IMR-90 (cell line): ENCODE measurements around the gene CCL13. TPM values are rescaled to one million over a fixed set of nuclear protein-coding genes. Genes with fewer than 3 reads are reported as not detected.

Experiments
- ATAC-seq: fragments of 200-7000 bp; cut with Tn5 transposase; 2 replicates; pipeline ENCODE4 v1.9.1; 2020; ENCODE audit warnings: low read depth, mild to moderate bottlenecking, moderate library complexity
- BruUV-seq: library from RNA; stranded (reverse); fragments of 400-500 nt; replicated peaks from 2 replicates; lab custom pipeline; 2021; lab: Mats Ljungman, UMichigan
- CTCF ChIA-PET: fragments of 300-600 bp; formaldehyde crosslinking; extraction: SDS; loops from one replicate; lab custom pipeline; 2021; ENCODE audit warnings: antibody characterized with exemption; lab: Yijun Ruan, JAX
- POLR2A ChIA-PET: fragments of 300-600 bp; sonication (Branson Sonifier 250); formaldehyde crosslinking; loops from one replicate; lab custom pipeline; 2022; ENCODE audit warnings: antibody characterized with exemption; ENCODE audit not compliant: unreplicated experiment; lab: Charles Lee
- DNase-seq: peaks from one replicate; pipeline ENCODE4 v3.0.0; 2013
- H2AFZ ChIP-seq: replicated peaks from 2 replicates; pipeline ENCODE3; 2013; ENCODE audit warnings: low read length, mild to moderate bottlenecking; ENCODE audit not compliant: poor library complexity
- H2AK5ac ChIP-seq: 2 replicates; pipeline ENCODE4 v1.6.1; 2013; ENCODE audit warnings: low read depth, low read length, inconsistent platforms
- H2AK9ac ChIP-seq: replicated peaks from 2 replicates; pipeline ENCODE3; 2013; ENCODE audit warnings: mild to moderate bottlenecking, low read depth, low read length, moderate library complexity; ENCODE audit not compliant: poor library complexity
- H2BK120ac ChIP-seq: 2 replicates; pipeline ENCODE4 v1.6.1; 2013; ENCODE audit warnings: low read depth, low read length, inconsistent platforms
- H2BK15ac ChIP-seq: 3 replicates; pipeline ENCODE4 v1.6.1; 2013; ENCODE audit warnings: low read depth, low read length, inconsistent platforms
- H2BK20ac ChIP-seq: 2 replicates; pipeline ENCODE4 v1.6.1; 2013; ENCODE audit warnings: low read depth, mild to moderate bottlenecking, inconsistent platforms, low read length, moderate library complexity
- H2BK5ac ChIP-seq: 2 replicates; pipeline ENCODE4 v1.6.1; 2013; ENCODE audit warnings: mild to moderate bottlenecking, low read depth, low read length, inconsistent platforms; ENCODE audit not compliant: poor library complexity, severe bottlenecking
- H3K14ac ChIP-seq: replicated peaks from 2 replicates; pipeline ENCODE4 v1.6.1; 2013; ENCODE audit warnings: low read depth, low read length, inconsistent platforms
- H3K18ac ChIP-seq: 2 replicates; pipeline ENCODE4 v1.6.1; 2013; ENCODE audit warnings: low read depth, low read length, control low read depth
- H3K23ac ChIP-seq: 2 replicates; pipeline ENCODE4 v1.6.1; 2013; ENCODE audit warnings: low read depth, low read length, inconsistent platforms
- H3K27ac ChIP-seq: 2 replicates; pipeline ENCODE4 v1.5.1; 2013; ENCODE audit warnings: mild to moderate bottlenecking, control low read depth, low read length; ENCODE audit not compliant: insufficient read depth
- H3K27me3 ChIP-seq: 2 replicates; pipeline ENCODE4 v1.6.1; 2013; ENCODE audit warnings: low read length; ENCODE audit not compliant: control insufficient read depth, insufficient read depth
- H3K36me3 ChIP-seq: 2 replicates; pipeline ENCODE4 v1.6.1; 2013; ENCODE audit warnings: low read length, mixed read lengths; ENCODE audit not compliant: control insufficient read depth, insufficient read depth
- H3K4ac ChIP-seq: 2 replicates; pipeline ENCODE4 v1.6.1; 2013; ENCODE audit warnings: low read depth, low read length, inconsistent platforms
- H3K4me1 ChIP-seq: 2 replicates; pipeline ENCODE4 v1.6.1; 2013; ENCODE audit warnings: low read length, mixed read lengths; ENCODE audit not compliant: control insufficient read depth, insufficient read depth
- H3K4me2 ChIP-seq: 2 replicates; pipeline ENCODE4 v1.6.1; 2013; ENCODE audit warnings: low read depth, mild to moderate bottlenecking, control low read depth, low read length, moderate library complexity
- H3K4me3 ChIP-seq: 2 replicates; pipeline ENCODE4 v1.5.1; 2013; ENCODE audit warnings: low read depth, mild to moderate bottlenecking, control low read depth, low read length, moderate library complexity; ENCODE audit not compliant: insufficient read depth
- H3K56ac ChIP-seq: 2 replicates; pipeline ENCODE4 v1.6.1; 2013; ENCODE audit warnings: low read length, inconsistent platforms; ENCODE audit not compliant: insufficient read depth; ENCODE audit errors: extremely low read depth
- H3K79me1 ChIP-seq, 2 experiments: 2 replicates each; pipeline ENCODE4 v1.6.1; 2013; ENCODE audit warnings: low read length in 2 of 2, inconsistent platforms in 1 of 2, low read depth in 1 of 2
- H3K9ac ChIP-seq: 2 replicates; pipeline ENCODE4 v1.6.1; 2013; ENCODE audit warnings: low read depth, low read length, control low read depth
- H3K9me1 ChIP-seq: 2 replicates; pipeline ENCODE4 v1.6.1; 2013; ENCODE audit warnings: low read length, inconsistent platforms; ENCODE audit not compliant: insufficient read depth
- H3K9me3 ChIP-seq: 2 replicates; pipeline ENCODE4 v1.6.1; 2013; ENCODE audit warnings: low read length; ENCODE audit not compliant: control insufficient read depth, insufficient read depth
- H4K20me1 ChIP-seq: 2 replicates; pipeline ENCODE4 v1.6.1; 2013; ENCODE audit warnings: low read length, inconsistent platforms; ENCODE audit not compliant: insufficient read depth
- H4K5ac ChIP-seq: 2 replicates; pipeline ENCODE4 v1.6.1; 2013; ENCODE audit warnings: mild to moderate bottlenecking, low read depth, low read length, control low read depth
- H4K8ac ChIP-seq, 2 experiments: 2 replicates each; pipeline ENCODE4 v1.6.1; 2013; ENCODE audit warnings: low read depth in 2 of 2, low read length in 2 of 2, control low read depth in 1 of 2, inconsistent platforms in 1 of 2
- H4K91ac ChIP-seq: 2 replicates; pipeline ENCODE4 v1.6.1; 2013; ENCODE audit warnings: low read depth, low read length, inconsistent platforms; ENCODE audit not compliant: insufficient read depth
- BHLHE40 ChIP-seq: fragments of 150-350 bp; IDR thresholded peaks from 2 replicates; pipeline ENCODE4 v1.6.1; 2016; ENCODE audit warnings: mild to moderate bottlenecking, low read depth, low read length
- CEBPB ChIP-seq: IDR thresholded peaks from 2 replicates; pipeline ENCODE4 v1.6.1; 2012; ENCODE audit warnings: low read depth, low read length, improper control_type of control experiment
- CHD1 ChIP-seq: IDR thresholded peaks from 2 replicates; pipeline ENCODE4 v1.6.1; 2012; ENCODE audit warnings: low read depth, low read length, improper control_type of control experiment
- FOS ChIP-seq: fragments of 150-350 bp; IDR thresholded peaks from 2 replicates; pipeline ENCODE4 v1.6.1; 2016; ENCODE audit warnings: low read depth, low read length
- MAFK ChIP-seq: IDR thresholded peaks from 2 replicates; pipeline ENCODE4 v1.6.1; 2012; ENCODE audit warnings: low read depth, low read length, improper control_type of control experiment
- MAZ ChIP-seq: IDR thresholded peaks from 2 replicates; pipeline ENCODE4 v1.6.1; 2012; ENCODE audit warnings: low read depth, mild to moderate bottlenecking, low read length, improper control_type of control experiment, moderate library complexity, borderline replicate concordance
- NFE2L2 ChIP-seq: fragments of 150-350 bp; IDR thresholded peaks from 2 replicates; pipeline ENCODE4 v1.6.1; 2016; ENCODE audit warnings: low read depth, mild to moderate bottlenecking, low read length
- POLR2A ChIP-seq: IDR thresholded peaks from 2 replicates; pipeline ENCODE4 v1.6.1; 2012; ENCODE audit warnings: mild to moderate bottlenecking, low read depth, low read length
- RAD21 ChIP-seq: IDR thresholded peaks from 2 replicates; pipeline ENCODE4 v1.6.1; 2012; ENCODE audit warnings: low read length, improper control_type of control experiment
- RCOR1 ChIP-seq: IDR thresholded peaks from 2 replicates; pipeline ENCODE4 v1.6.1; 2012; ENCODE audit warnings: mild to moderate bottlenecking, low read length, improper control_type of control experiment; ENCODE audit not compliant: insufficient replicate concordance
- RFX5 ChIP-seq: IDR thresholded peaks from 2 replicates; pipeline ENCODE4 v1.8.0; 2012; ENCODE audit warnings: low read depth, mild to moderate bottlenecking, low read length, moderate library complexity
- SMC3 ChIP-seq: fragments of 150-350 bp; IDR thresholded peaks from 2 replicates; pipeline ENCODE4 v1.6.1; 2016; ENCODE audit warnings: low read depth, mild to moderate bottlenecking, antibody characterized with exemption, low read length, moderate library complexity
- WGBS, 2 experiments: methylation state at CpG; one replicate each; pipeline versions ENCODE4 v1.1.5 to v1.1.7; 2013; ENCODE audit warnings: missing lambda C conversion rate in 2 of 2; ENCODE audit not compliant: insufficient read length in 1 of 2; ENCODE audit errors: extremely low coverage in 2 of 2; 5-methylcytosine and 5-hydroxymethylcytosine counted together
- dilution Hi-C: fragments of 300-500 bp; cut with HindIII; formaldehyde crosslinking; loops from one replicate; pipeline ENCODE4 v1.14.3; 2018; ENCODE audit warnings: low sequenced_read_pairs; ENCODE audit not compliant: unreplicated experiment
- in situ Hi-C: fragments of 300-500 bp; cut with MboI; formaldehyde crosslinking; loops from 3 replicates; pipeline ENCODE4 v1.14.3; 2019; ENCODE audit warnings: low sequenced_read_pairs, inconsistent platforms, mixed read lengths
- intact Hi-C: fragments of 100-400 bp; cut with micrococcal nuclease; formaldehyde crosslinking; loops from 2 replicates; pipeline ENCODE4 v1.10.0; 2022
- polyA plus RNA-seq, 3 experiments: library from polyadenylated mRNA; depleted of rRNA; stranded (reverse); fragments of >200 nt; gene quantifications; 2 replicates each; pipeline ENCODE4 v1.2.3, GENCODE V29; 2012; ENCODE audit warnings: low replicate concordance in 1 of 3
- total RNA-seq: library from RNA; depleted of rRNA; stranded (reverse); fragments of >200 nt; gene quantifications from 2 replicates; pipeline ENCODE4 v1.2.3, GENCODE V29; 2012
- TF ChIP-seq, protein P1 (sequence below): fragments of 150-350 bp; IDR thresholded peaks from 2 replicates; pipeline ENCODE4 v1.6.1; 2016; ENCODE audit warnings: low read depth, mild to moderate bottlenecking, low read length, moderate library complexity, borderline replicate concordance
- TF ChIP-seq, protein P2 (sequence below): conservative IDR thresholded peaks from 2 replicates; pipeline ENCODE4 v1.5.1; 2012; ENCODE audit warnings: mild to moderate bottlenecking, low read depth, low read length, improper control_type of control experiment
- TF ChIP-seq, protein P3 (sequence below): fragments of 150-350 bp; IDR thresholded peaks from 2 replicates; pipeline ENCODE4 v1.6.1; 2017; ENCODE audit warnings: mild to moderate bottlenecking, antibody characterized with exemption, low read length, low read depth

CCL13 gene
- total and polyA plus RNA-seq, 2 of the 4 experiments (the other 2 are of a cell fraction): 0.18 TPM; not detected in 1

DNA sequence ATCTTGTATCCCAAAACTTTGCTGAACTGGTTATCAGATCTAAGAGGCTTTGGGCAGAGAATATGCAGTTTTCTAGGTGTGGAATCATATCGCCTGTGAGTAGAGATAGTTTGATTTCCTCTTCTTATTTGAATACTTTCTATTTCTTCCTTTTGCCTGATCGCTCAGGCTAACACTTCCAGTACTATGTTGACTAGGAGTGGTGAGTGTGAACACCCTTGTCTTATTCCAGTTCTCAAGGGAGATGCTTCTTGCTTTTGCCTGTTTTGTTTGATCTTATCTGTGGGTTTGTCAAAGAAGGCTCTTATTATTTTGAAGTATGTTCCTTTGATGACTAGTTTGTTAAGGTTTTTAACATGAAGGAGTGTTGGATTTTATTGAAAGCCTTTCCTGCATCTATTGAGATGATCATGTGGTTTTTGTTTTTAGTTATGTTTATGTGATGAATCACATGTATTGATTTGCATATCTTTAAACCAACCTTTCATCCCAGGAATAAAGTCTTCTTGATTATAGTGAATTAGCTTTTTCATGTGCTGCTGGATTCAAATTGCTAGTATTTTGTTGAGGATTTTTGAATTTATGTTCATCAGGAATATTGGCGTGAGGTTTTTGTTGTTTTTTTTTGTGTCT, 17.0 kb upstream of the CCL13 start:
- dilution Hi-C loops: no loop called here
- H3K9me3 ChIP-seq: no peaks in the 10 kb centered on the region
- no peak overlapping the region for H3K14ac ChIP-seq
- no peak overlapping the region for H2BK5ac ChIP-seq
- ATAC-seq (no peak), DNase-seq (no peak)
- H3K27ac ChIP-seq: no peak overlapping the region
- H4K8ac ChIP-seq: no peak overlapping the region
- H3K9me1 ChIP-seq: no peaks in the 10 kb centered on the region
- no peak overlapping the region for H3K56ac ChIP-seq
- H2BK15ac ChIP-seq: no peak overlapping the region
- H4K20me1 ChIP-seq: no peaks in the 10 kb centered on the region
- no peaks in the 10 kb centered on the region for H3K79me1 ChIP-seq
- TF ChIP-seq, protein P1, sequence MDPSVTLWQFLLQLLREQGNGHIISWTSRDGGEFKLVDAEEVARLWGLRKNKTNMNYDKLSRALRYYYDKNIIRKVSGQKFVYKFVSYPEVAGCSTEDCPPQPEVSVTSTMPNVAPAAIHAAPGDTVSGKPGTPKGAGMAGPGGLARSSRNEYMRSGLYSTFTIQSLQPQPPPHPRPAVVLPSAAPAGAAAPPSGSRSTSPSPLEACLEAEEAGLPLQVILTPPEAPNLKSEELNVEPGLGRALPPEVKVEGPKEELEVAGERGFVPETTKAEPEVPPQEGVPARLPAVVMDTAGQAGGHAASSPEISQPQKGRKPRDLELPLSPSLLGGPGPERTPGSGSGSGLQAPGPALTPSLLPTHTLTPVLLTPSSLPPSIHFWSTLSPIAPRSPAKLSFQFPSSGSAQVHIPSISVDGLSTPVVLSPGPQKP: no peak
- TF ChIP-seq MAFK: no peak
- TF ChIP-seq NFE2L2: no peak
- TF ChIP-seq BHLHE40: no peak
- TF ChIP-seq, protein P2, sequence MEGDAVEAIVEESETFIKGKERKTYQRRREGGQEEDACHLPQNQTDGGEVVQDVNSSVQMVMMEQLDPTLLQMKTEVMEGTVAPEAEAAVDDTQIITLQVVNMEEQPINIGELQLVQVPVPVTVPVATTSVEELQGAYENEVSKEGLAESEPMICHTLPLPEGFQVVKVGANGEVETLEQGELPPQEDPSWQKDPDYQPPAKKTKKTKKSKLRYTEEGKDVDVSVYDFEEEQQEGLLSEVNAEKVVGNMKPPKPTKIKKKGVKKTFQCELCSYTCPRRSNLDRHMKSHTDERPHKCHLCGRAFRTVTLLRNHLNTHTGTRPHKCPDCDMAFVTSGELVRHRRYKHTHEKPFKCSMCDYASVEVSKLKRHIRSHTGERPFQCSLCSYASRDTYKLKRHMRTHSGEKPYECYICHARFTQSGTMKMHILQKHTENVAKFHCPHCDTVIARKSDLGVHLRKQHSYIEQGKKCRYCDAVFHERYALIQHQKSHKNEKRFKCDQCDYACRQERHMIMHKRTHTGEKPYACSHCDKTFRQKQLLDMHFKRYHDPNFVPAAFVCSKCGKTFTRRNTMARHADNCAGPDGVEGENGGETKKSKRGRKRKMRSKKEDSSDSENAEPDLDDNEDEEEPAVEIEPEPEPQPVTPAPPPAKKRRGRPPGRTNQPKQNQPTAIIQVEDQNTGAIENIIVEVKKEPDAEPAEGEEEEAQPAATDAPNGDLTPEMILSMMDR: no peak
- TF ChIP-seq CEBPB: no peak
- no peak for TF ChIP-seq POLR2A
- TF ChIP-seq RCOR1: no peak
- TF ChIP-seq, protein P3, sequence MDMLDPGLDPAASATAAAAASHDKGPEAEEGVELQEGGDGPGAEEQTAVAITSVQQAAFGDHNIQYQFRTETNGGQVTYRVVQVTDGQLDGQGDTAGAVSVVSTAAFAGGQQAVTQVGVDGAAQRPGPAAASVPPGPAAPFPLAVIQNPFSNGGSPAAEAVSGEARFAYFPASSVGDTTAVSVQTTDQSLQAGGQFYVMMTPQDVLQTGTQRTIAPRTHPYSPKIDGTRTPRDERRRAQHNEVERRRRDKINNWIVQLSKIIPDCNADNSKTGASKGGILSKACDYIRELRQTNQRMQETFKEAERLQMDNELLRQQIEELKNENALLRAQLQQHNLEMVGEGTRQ: no peak
- TF ChIP-seq SMC3: no peak
- no peak for TF ChIP-seq FOS
- TF ChIP-seq RAD21: no peak
- no peak for TF ChIP-seq MAZ
- TF ChIP-seq RFX5: no peak
- TF ChIP-seq CHD1: no peak
- H3K9ac ChIP-seq: no peak overlapping the region
- no TSS peak for BruUV-seq
- no peaks in the 10 kb centered on the region; the same call in 1 of the 2 replicates for H3K27me3 ChIP-seq
- POLR2A ChIA-PET: interaction anchor here (0.6 kb wide), 1 partner anchor 456 kb away, joined by 3 read pairs; no protein-coding TSS in a partner anchor
- no peaks in the 10 kb centered on the region for H3K4me1 ChIP-seq
- intact Hi-C loops: no loop called here
- no CpG with 5 or more reads among the region's 3 CpGs for WGBS, 2 experiments
- H4K91ac ChIP-seq: no peak overlapping the region
- no peak overlapping the region for H3K4me3 ChIP-seq
- H2AFZ ChIP-seq: no peak overlapping the region
- H3K18ac ChIP-seq: no peak overlapping the region
- in situ Hi-C loops: loop anchor here (10.0 kb wide), 1 partner anchor 64 kb away; the partner anchor contains the start of gene CCL7
- H2BK20ac ChIP-seq: no peak overlapping the region
- H2AK9ac ChIP-seq: no peak overlapping the region
- no peak overlapping the region for H3K4me2 ChIP-seq
- H2BK120ac ChIP-seq: no peak overlapping the region
- CTCF ChIA-PET: no interaction called here
- H3K36me3 ChIP-seq: no peaks in the 10 kb centered on the region
- no peak overlapping the region for H3K4ac ChIP-seq
- H4K5ac ChIP-seq: no peak overlapping the region
- no peak overlapping the region for H3K23ac ChIP-seq
- H2AK5ac ChIP-seq: no peak overlapping the region
